ENCODE measurements around the gene CA10.

DNA sequence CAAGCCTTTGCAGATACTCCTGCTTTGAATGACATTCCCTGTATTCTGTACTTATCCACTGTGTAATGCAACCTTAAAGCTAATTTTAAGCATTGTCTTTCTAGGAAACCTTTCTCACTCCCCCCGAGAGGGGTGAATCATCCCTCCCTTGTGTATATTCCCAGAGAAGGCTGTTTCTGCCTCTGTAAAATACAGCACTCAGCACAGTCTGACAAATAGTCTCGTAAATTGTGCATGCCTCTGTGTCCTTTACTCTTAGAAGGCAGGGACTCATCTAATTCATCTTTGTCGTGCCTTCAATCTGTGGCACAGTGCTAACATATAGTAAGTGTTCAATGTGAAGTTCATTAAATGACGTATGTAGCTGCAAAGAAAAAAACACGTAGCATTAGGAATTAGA is 200.7 kb downstream of the CA10 start:
- TF ChIP-seq, protein P1, sequence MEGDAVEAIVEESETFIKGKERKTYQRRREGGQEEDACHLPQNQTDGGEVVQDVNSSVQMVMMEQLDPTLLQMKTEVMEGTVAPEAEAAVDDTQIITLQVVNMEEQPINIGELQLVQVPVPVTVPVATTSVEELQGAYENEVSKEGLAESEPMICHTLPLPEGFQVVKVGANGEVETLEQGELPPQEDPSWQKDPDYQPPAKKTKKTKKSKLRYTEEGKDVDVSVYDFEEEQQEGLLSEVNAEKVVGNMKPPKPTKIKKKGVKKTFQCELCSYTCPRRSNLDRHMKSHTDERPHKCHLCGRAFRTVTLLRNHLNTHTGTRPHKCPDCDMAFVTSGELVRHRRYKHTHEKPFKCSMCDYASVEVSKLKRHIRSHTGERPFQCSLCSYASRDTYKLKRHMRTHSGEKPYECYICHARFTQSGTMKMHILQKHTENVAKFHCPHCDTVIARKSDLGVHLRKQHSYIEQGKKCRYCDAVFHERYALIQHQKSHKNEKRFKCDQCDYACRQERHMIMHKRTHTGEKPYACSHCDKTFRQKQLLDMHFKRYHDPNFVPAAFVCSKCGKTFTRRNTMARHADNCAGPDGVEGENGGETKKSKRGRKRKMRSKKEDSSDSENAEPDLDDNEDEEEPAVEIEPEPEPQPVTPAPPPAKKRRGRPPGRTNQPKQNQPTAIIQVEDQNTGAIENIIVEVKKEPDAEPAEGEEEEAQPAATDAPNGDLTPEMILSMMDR (IDR thresholded peaks at IDR 0.05; ENCODE audit: insufficient read depth, low read length, poor library complexity, severe bottlenecking) = no peak
- TF ChIP-seq EZH2phosphoT487 (conservative IDR thresholded peaks at IDR 0.05; ENCODE audit: low read length) = no peak

All from SU-DHL-6 (cell line).